Cerebellar nuclear complex (tissue), 1 donor: ENCODE data around the gene BGN.

ENCODE experiments used
- DNase-seq, 2 experiments: peaks; one replicate each; lab custom pipeline; 2025; lab: John Stamatoyannopoulos, UW

BGN gene

GRCh38 chrX:153504445-153505016 lies 9.8 kb downstream of the BGN start:
- DNase-seq = no peak

- no peak for DNase-seq
These were observed 10.6 kb downstream of the BGN start for GRCh38 chrX:153505361-153505760.

GRCh38 chrX:153507484-153508178 lies 12.9 kb downstream of the BGN start:
- DNase-seq = peak in 1 of 2 experiments; percentile 8

- peak in 1 of 2 experiments; percentile 1 for DNase-seq
These were observed 14.8 kb downstream of the BGN start for GRCh38 chrX:153509592-153509991.

GRCh38 chrX:153510383-153510782 lies 15.6 kb downstream of the BGN start:
- DNase-seq = no peak

GRCh38 chrX:153511784-153512500 lies 17.2 kb downstream of the BGN start:
- no peak for DNase-seq

GRCh38 chrX:153512501-153512893 lies 17.7 kb downstream of the BGN start:
- DNase-seq = no peak

GRCh38 chrX:153513265-153513664 lies 18.5 kb downstream of the BGN start:
- no peak for DNase-seq

GRCh38 chrX:153514259-153514658 lies 19.5 kb downstream of the BGN start:
- no peak for DNase-seq

GRCh38 chrX:153515435-153515834 lies 20.7 kb downstream of the BGN start:
- no peak for DNase-seq

- no peak for DNase-seq
These were observed 21.3 kb downstream of the BGN start for GRCh38 chrX:153516073-153516472.

- no peak for DNase-seq
These were observed 22.6 kb downstream of the BGN start, which contains the start of gene ATP2B3 for GRCh38 chrX:153517423-153517822. ATP2B3 (plus strand) TSS chrX:153517642; CDS start chrX:153536248, 18,606 bp downstream.

- no peak for DNase-seq
These were observed 23.4 kb downstream of the BGN start for GRCh38 chrX:153517946-153518834.

GRCh38 chrX:153519569-153520286 lies 24.9 kb downstream of the BGN start:
- DNase-seq = no peak

- no peak for DNase-seq
These were observed 25.6 kb downstream of the BGN start for GRCh38 chrX:153520287-153520917.

GRCh38 chrX:153521034-153521433 lies 26.3 kb downstream of the BGN start:
- peak; percentile 69 to 70 for DNase-seq

GRCh38 chrX:153522259-153522658 lies 27.5 kb downstream of the BGN start:
- no peak for DNase-seq

- peak in 1 of 2 experiments; percentile 10 for DNase-seq
These were observed 28.5 kb downstream of the BGN start for GRCh38 chrX:153523269-153523668.

- no peak for DNase-seq
These were observed 29.5 kb downstream of the BGN start for GRCh38 chrX:153524234-153524633.

GRCh38 chrX:153525451-153525850 lies 30.7 kb downstream of the BGN start:
- no peak for DNase-seq

- no peak for DNase-seq
These were observed 31.3 kb downstream of the BGN start for GRCh38 chrX:153526042-153526441.
